Keratinocyte (primary cell): ENCODE data around the gene LAYN. TPM values are rescaled to one million over a fixed set of nuclear protein-coding genes. Genes with fewer than 3 reads are reported as not detected.
A peak's percentile ranks its signal among the peaks of the same experiment; 100 is the strongest.

Experiments used
- DNase-seq: peaks from one replicate; pipeline ENCODE4 v3.0.0-alpha.2; 2011; ENCODE audit warnings: low read depth, missing footprints, low spot score
- FAIRE-seq: peaks from 2 replicates; lab custom pipeline; 2011; peaks lifted over from hg19 to GRCh38; lab: Jason Lieb, UNC
- H2AFZ ChIP-seq: 2 replicates; pipeline ENCODE4 v1.6.0; 2012; ENCODE audit warnings: low read length, control low read depth, inconsistent platforms; ENCODE audit not compliant: control insufficient read depth
- H3K27ac ChIP-seq: 2 replicates; pipeline ENCODE4 v1.5.1; 2011; ENCODE audit warnings: low read length; ENCODE audit not compliant: control insufficient read depth, insufficient read depth
- H3K27me3 ChIP-seq: 3 replicates; pipeline ENCODE4 v1.6.0; 2011; ENCODE audit warnings: low read length; ENCODE audit not compliant: control insufficient read depth, insufficient read depth; ENCODE audit errors: extremely low read depth
- H3K36me3 ChIP-seq, 2 experiments: 2 replicates in 1 of 2; 3 replicates in 1 of 2; pipeline ENCODE4 v1.5.1; 2011; ENCODE audit warnings: low read length in 2 of 2, mild to moderate bottlenecking in 1 of 2; ENCODE audit not compliant: control insufficient read depth in 2 of 2, insufficient read depth in 2 of 2; ENCODE audit errors: extremely low read depth in 1 of 2
- H3K4me1 ChIP-seq: 3 replicates; pipeline ENCODE4 v1.5.1; 2011; ENCODE audit warnings: low read length; ENCODE audit not compliant: control insufficient read depth, insufficient read depth; ENCODE audit errors: extremely low read depth
- H3K4me2 ChIP-seq: 3 replicates; pipeline ENCODE4 v1.6.0; 2011; ENCODE audit warnings: low read depth, low read length; ENCODE audit not compliant: control insufficient read depth, insufficient read depth; ENCODE audit errors: extremely low read depth
- H3K4me3 ChIP-seq, 3 experiments: fragments of 200-600 bp in 1 of 3; sonication (generic) in 1 of 3; 2 replicates in 2 of 3; 3 replicates in 1 of 3; pipeline ENCODE4 v1.5.1; 2011 to 2016; ENCODE audit warnings: low read length in 3 of 3, mild to moderate bottlenecking in 3 of 3, control low read depth in 2 of 3, inconsistent platforms in 1 of 3, low read depth in 1 of 3, mixed read lengths in 1 of 3, mixed run types in 1 of 3, moderate library complexity in 1 of 3; ENCODE audit not compliant: control insufficient read depth in 2 of 3, insufficient read depth in 2 of 3; ENCODE audit errors: extremely low read depth in 1 of 3
- H3K79me2 ChIP-seq: 2 replicates; pipeline ENCODE4 v1.6.0; 2012; ENCODE audit warnings: low read length; ENCODE audit not compliant: control insufficient read depth, insufficient read depth
- H3K9ac ChIP-seq: 3 replicates; pipeline ENCODE4 v1.6.0; 2011; ENCODE audit warnings: low read length; ENCODE audit not compliant: control insufficient read depth, insufficient read depth; ENCODE audit errors: extremely low read depth
- H3K9me1 ChIP-seq: 3 replicates; pipeline ENCODE4 v1.6.0; 2011; ENCODE audit warnings: low read length; ENCODE audit not compliant: control insufficient read depth, insufficient read depth; ENCODE audit errors: extremely low read depth
- H3K9me3 ChIP-seq: 2 replicates; pipeline ENCODE4 v1.5.1; 2012; ENCODE audit warnings: low read depth, low read length; ENCODE audit not compliant: control insufficient read depth
- H4K20me1 ChIP-seq: 3 replicates; pipeline ENCODE4 v1.6.0; 2011; ENCODE audit warnings: low read length; ENCODE audit not compliant: control insufficient read depth, insufficient read depth; ENCODE audit errors: extremely low read depth
- CTCF ChIP-seq, 3 experiments: IDR thresholded peaks in 1 of 3; conservative IDR thresholded peaks in 1 of 3; optimal IDR thresholded peaks in 1 of 3; 2 replicates in 2 of 3; 3 replicates in 1 of 3; pipeline versions ENCODE3 to v1.5.1; 2011; ENCODE audit warnings: low read length in 3 of 3, mild to moderate bottlenecking in 3 of 3, moderate library complexity in 2 of 3, control low read depth in 1 of 3, inconsistent platforms in 1 of 3; ENCODE audit not compliant: insufficient read depth in 2 of 3; ENCODE audit errors: extremely low read depth in 1 of 3
- EZH2 ChIP-seq: IDR thresholded peaks from one replicate; pipeline ENCODE4 v1.6.1; 2012; ENCODE audit warnings: inconsistent platforms, mild to moderate bottlenecking, low read length, moderate library complexity
- dilution Hi-C: fragments of 300-500 bp; cut with MboI; formaldehyde crosslinking; loops from one replicate; pipeline ENCODE4 v1.7.0; 2020; ENCODE audit warnings: low sequenced_read_pairs; ENCODE audit not compliant: extremely low pct_ligation_motif_present
- polyA plus RNA-seq, 5 experiments: library from polyadenylated mRNA; depleted of rRNA in 3 of 5; stranded (reverse) in 3 of 5; stranded (forward) in 1 of 5; unstranded in 1 of 5; fragments of >200 nt; gene quantifications; 1 replicate in 1 of 5; 2 replicates in 3 of 5; 3 replicates in 1 of 5; pipeline versions ENCODE4 v1.2.1 to v1.2.3, GENCODE V29; 2011 to 2012; ENCODE audit warnings: missing spikeins in 2 of 5, low read depth in 1 of 5, low replicate concordance in 1 of 5

LAYN gene
- polyA plus RNA-seq, 1 donor (not counting 4 experiments of a cell fraction or from before 2014, with no cell fraction given): 1.1 TPM

- H3K9me1 ChIP-seq: no peaks in the 10 kb centered on the region
- H3K36me3 ChIP-seq: no peaks in the 10 kb centered on the region
- DNase-seq: no peak
- no peaks in the 10 kb centered on the region for H3K9me3 ChIP-seq
- H3K4me3 ChIP-seq: no peak overlapping the region
- dilution Hi-C loops: no loop called here
- H3K9ac ChIP-seq: no peak overlapping the region
- no peaks in the 10 kb centered on the region for H3K79me2 ChIP-seq
- peaks cover 18% of the 10 kb centered on the region for H3K4me1 ChIP-seq
- H3K27ac ChIP-seq: no peak overlapping the region
- no peak for FAIRE-seq
- H3K27me3 ChIP-seq: no peaks in the 10 kb centered on the region
- no peak overlapping the region for H2AFZ ChIP-seq
- no peak overlapping the region for H3K4me2 ChIP-seq
- H4K20me1 ChIP-seq: no peaks in the 10 kb centered on the region
- TF ChIP-seq EZH2: no peak
- TF ChIP-seq CTCF (optimal IDR thresholded peaks at IDR 0.05 in 1 of 3, IDR thresholded peaks at IDR 0.05 in 1 of 3, conservative IDR thresholded peaks at IDR 0.05 in 1 of 3; ENCODE audit: extremely low read depth in 1 of 3, insufficient read depth in 2 of 3, low read length in 3 of 3): no peak
Observed at GRCh38 chr11:111550258-111550657, 9.7 kb downstream of the LAYN start.

- FAIRE-seq: peak; percentile 83
- H3K36me3 ChIP-seq: no peaks in the 10 kb centered on the region
- peak overlapping the region; percentile 82 for H3K4me2 ChIP-seq
- H3K79me2 ChIP-seq: no peaks in the 10 kb centered on the region
- peak; percentile 21 for DNase-seq
- peaks cover 5% of the 10 kb centered on the region for H3K9me3 ChIP-seq
- no peaks in the 10 kb centered on the region for H4K20me1 ChIP-seq
- no peak overlapping the region for H2AFZ ChIP-seq
- peaks cover 25% of the 10 kb centered on the region for H3K4me1 ChIP-seq
- peak overlapping the region; percentile 94 for H3K27ac ChIP-seq
- H3K27me3 ChIP-seq: no peaks in the 10 kb centered on the region
- peak overlapping the region in 1 of 3 experiments; percentile 6 for H3K4me3 ChIP-seq
- dilution Hi-C loops: no loop called here
- H3K9ac ChIP-seq: peak overlapping the region; percentile 63
- H3K9me1 ChIP-seq: no peaks in the 10 kb centered on the region
- TF ChIP-seq CTCF (optimal IDR thresholded peaks at IDR 0.05 in 1 of 3, IDR thresholded peaks at IDR 0.05 in 1 of 3, conservative IDR thresholded peaks at IDR 0.05 in 1 of 3; ENCODE audit: extremely low read depth in 1 of 3, insufficient read depth in 2 of 3, low read length in 3 of 3): no peak
- TF ChIP-seq EZH2: no peak
Observed at GRCh38 chr11:111554532-111554931, 14.0 kb downstream of the LAYN start.
